ENCODE measurements around the gene SREBF2. TPM values are rescaled to one million over a fixed set of nuclear protein-coding genes. Genes with fewer than 3 reads are reported as not detected.
A peak's percentile ranks its signal among the peaks of the same experiment; 100 is the strongest.

The SREBF2 gene
- total and polyA plus RNA-seq, 10 of the 15 experiments (the other 5 are each of a cell fraction or from before 2014, with no cell fraction given): 2.4 to 177 (median 78.8) TPM

DNA sequence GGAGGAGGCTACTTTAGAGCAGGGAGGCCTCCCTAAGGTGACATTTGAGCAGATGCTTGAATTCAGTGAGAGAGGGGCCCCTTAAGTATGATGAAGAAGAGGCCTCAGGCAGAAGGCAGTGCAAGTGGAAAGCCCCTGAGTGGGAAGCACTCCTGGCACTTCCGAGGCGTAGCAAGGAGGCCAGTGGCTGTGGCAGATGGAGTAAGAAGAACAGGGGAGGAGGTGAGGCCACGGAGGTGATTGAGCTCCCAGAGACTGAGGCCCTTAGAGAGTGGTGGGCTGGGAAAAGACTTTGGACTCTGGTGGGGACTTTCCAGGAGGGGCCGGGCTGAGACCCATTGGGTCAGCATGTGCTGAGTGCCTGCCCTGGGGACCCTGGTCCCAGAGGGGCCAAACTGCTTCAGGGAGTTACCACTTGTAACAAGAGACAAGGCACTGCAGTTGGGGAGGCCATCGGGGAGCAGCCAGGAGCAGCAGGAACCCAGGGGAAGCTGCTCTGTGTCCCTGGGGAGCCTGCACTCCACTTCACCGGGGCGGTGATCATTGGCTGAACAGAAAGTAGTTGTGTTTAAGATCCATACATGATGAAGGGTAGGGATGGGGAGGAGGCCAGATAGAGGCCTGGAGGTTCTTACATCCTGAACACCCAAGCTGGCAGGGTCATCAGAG lies 116.5 kb downstream of the SREBF2 start (continued):
- TF ChIP-seq ZBED1 (IDR thresholded peaks at IDR 0.05; ENCODE audit: borderline replicate concordance): no peak
- TF ChIP-seq NRF1 (conservative IDR thresholded peaks at IDR 0.05; ENCODE audit: low read depth, low read length): no peak
- TF ChIP-seq NFYB (IDR thresholded peaks at IDR 0.05; ENCODE audit: insufficient read depth, low read depth, low read length): 0 out of 2 replicates have a peak, but pooled peaks have one; percentile 13
- TF ChIP-seq NFYA (IDR thresholded peaks at IDR 0.05; ENCODE audit: borderline replicate concordance, low read depth, low read length): no peak
- TF ChIP-seq RUNX3 (IDR thresholded peaks at IDR 0.05; ENCODE audit: low read length): peak; percentile 36; the same call in 1 of the 2 replicates
- no peak for TF ChIP-seq CEBPZ (IDR thresholded peaks at IDR 0.05; ENCODE audit: low read depth, low read length)
- no peak for TF ChIP-seq NR2C2 (IDR thresholded peaks at IDR 0.05; ENCODE audit: borderline replicate concordance, control insufficient read depth, insufficient read length, low read depth)
- peak; percentile 90 for TF ChIP-seq YBX1 (IDR thresholded peaks at IDR 0.05)
- TF ChIP-seq ZNF207 (IDR thresholded peaks at IDR 0.05; ENCODE audit: borderline replicate concordance): peak; percentile 66; the same call in 1 of the 2 replicates
- TF ChIP-seq MTA2 (IDR thresholded peaks at IDR 0.05; ENCODE audit: low read depth): peak; percentile 71
- 0 out of 2 replicates have a peak, but pooled peaks have one; percentile 45 for TF ChIP-seq NFIC (IDR thresholded peaks at IDR 0.05; ENCODE audit: low read depth, low read length)
- peak; percentile 92 to 93 for TF ChIP-seq IKZF2 (IDR thresholded peaks at IDR 0.05)
- no peak for TF ChIP-seq FOXM1 (IDR thresholded peaks at IDR 0.05; ENCODE audit: low read depth, low read length)
- TF ChIP-seq STAT1 (conservative IDR thresholded peaks at IDR 0.05): no peak
- no peak for TF ChIP-seq KLF5 (IDR thresholded peaks at IDR 0.05; ENCODE audit: partially characterized antibody)
- no peak for TF ChIP-seq ATF3 (IDR thresholded peaks at IDR 0.05; ENCODE audit: borderline replicate concordance, extremely low read depth, low read depth, low read length)
- peak; percentile 72 to 86 for TF ChIP-seq BHLHE40 (IDR thresholded peaks at IDR 0.05; ENCODE audit: borderline replicate concordance in 1 of 2, low read depth in 2 of 2, low read length in 1 of 2)
- TF ChIP-seq SIN3A (IDR thresholded peaks at IDR 0.05; ENCODE audit: low read depth, low read length): no peak
- no peak for TF ChIP-seq SUPT20H (IDR thresholded peaks at IDR 0.05; ENCODE audit: borderline replicate concordance, control insufficient read depth, low read depth, low read length)
- no peak for TF ChIP-seq NFXL1 (IDR thresholded peaks at IDR 0.05; ENCODE audit: borderline replicate concordance)
- TF ChIP-seq SREBF1 (IDR thresholded peaks at IDR 0.05; ENCODE audit: low read length): no peak
- no peak for TF ChIP-seq CBX3 (IDR thresholded peaks at IDR 0.05; ENCODE audit: borderline replicate concordance, low read depth)
- TF ChIP-seq TARDBP (IDR thresholded peaks at IDR 0.05; ENCODE audit: borderline replicate concordance): 0 out of 2 replicates have a peak, but pooled peaks have one; percentile 43
- TF ChIP-seq SPI1 (IDR thresholded peaks at IDR 0.05; ENCODE audit: borderline replicate concordance, insufficient read depth, low read depth, low read length): no peak
- TF ChIP-seq POLR2AphosphoS2 (IDR thresholded peaks at IDR 0.05; ENCODE audit: low read depth, low read length): no peak
